GM12864 (cell line): ENCODE data around the gene ADCYAP1R1.

Experiments
- DNase-seq: peaks from one replicate; pipeline ENCODE4 v3.0.0-alpha.2; 2011; ENCODE audit warnings: low read depth
- H3K4me3 ChIP-seq: 2 replicates; pipeline ENCODE4 v1.5.1; 2011; ENCODE audit warnings: mild to moderate bottlenecking, low read depth, low read length, control low read depth
- TF ChIP-seq, protein P1 (sequence below): IDR thresholded peaks from 2 replicates; pipeline ENCODE4 v1.5.1; 2011; ENCODE audit warnings: low read depth, mild to moderate bottlenecking, moderate library complexity, low read length, control low read depth, inconsistent platforms; ENCODE audit errors: missing control alignments

Gene ADCYAP1R1

DNA sequence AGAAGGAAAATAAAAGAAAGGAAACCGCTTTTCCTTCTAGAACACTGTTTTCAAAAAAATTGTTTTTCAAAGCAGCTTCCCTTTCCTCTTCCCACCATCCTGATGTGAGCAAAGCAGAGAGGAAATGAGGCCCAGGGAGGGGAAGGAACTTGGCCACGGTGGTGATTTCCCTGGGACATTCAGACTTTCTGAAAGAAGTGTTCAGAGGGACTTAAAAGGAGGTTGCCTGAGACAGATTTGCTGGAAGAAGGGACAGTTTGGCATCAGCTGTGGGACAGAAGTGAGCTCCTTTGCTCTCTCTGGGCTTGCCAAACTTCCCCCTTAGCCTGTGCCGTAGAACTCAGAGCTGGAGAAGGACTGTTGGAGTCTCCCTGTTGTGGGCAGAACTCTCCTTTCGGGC, 30.3 kb downstream of the ADCYAP1R1 start:
- TF ChIP-seq, protein P1, sequence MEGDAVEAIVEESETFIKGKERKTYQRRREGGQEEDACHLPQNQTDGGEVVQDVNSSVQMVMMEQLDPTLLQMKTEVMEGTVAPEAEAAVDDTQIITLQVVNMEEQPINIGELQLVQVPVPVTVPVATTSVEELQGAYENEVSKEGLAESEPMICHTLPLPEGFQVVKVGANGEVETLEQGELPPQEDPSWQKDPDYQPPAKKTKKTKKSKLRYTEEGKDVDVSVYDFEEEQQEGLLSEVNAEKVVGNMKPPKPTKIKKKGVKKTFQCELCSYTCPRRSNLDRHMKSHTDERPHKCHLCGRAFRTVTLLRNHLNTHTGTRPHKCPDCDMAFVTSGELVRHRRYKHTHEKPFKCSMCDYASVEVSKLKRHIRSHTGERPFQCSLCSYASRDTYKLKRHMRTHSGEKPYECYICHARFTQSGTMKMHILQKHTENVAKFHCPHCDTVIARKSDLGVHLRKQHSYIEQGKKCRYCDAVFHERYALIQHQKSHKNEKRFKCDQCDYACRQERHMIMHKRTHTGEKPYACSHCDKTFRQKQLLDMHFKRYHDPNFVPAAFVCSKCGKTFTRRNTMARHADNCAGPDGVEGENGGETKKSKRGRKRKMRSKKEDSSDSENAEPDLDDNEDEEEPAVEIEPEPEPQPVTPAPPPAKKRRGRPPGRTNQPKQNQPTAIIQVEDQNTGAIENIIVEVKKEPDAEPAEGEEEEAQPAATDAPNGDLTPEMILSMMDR, result no peak
- no peak for DNase-seq
- no peak overlapping the region for H3K4me3 ChIP-seq

DNA sequence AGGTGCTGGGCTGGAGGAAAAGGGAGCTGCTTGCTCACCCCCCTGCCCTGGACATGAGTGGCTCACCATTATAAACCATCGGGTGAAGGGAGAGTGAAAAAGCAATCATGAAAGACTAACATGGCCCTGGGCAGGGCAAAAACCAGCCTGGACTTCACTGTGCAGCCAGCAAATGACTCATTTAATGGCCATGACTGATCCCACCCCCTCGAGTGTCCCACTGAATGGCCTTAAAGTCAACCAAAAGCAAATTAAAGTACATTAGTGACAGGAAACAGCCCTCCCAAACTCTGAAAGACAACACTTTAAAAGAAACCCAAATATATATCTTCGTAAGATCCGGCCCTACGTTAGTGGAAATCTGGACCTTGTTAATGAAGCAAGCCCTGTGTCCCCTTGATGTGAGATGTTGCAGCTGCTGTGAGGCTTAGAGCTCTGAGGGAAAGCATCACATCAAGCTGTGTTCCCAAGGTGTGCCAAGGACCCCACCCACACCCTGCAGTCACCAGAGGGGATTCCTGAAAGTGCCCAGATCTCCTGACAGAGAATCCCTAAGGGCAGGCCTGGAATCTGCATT, 31.2 kb downstream of the ADCYAP1R1 start:
- no peak for DNase-seq
- no peak overlapping the region for H3K4me3 ChIP-seq
- TF ChIP-seq, protein P1, result no peak

DNA sequence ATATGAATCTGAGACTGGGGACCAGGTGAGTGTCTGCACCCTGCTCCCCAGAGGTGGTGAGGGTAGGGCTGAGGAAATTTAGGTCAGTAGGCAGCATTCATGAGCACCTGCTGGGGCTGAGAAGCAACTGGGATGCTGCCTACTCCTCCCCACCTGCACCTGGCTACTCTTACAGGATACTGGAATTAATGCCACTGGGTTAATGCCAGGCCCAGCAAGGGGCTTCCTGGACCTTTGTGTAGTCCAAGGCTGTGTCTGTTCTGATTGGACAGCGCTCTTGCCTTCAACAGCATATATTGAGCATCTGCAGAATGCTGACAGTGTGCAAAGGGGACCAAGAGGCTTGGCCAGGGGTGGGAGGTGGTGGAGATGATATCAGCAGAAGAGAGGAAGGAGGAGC, 32.1 kb downstream of the ADCYAP1R1 start:
- no peak for DNase-seq
- TF ChIP-seq, protein P1, result no peak
- H3K4me3 ChIP-seq, result no peak overlapping the region

GRCh38 chr7:31087351-31087750, 35.2 kb downstream of the ADCYAP1R1 start:
- DNase-seq, result no peak
- TF ChIP-seq, protein P1, result no peak
- no peak overlapping the region for H3K4me3 ChIP-seq

DNA sequence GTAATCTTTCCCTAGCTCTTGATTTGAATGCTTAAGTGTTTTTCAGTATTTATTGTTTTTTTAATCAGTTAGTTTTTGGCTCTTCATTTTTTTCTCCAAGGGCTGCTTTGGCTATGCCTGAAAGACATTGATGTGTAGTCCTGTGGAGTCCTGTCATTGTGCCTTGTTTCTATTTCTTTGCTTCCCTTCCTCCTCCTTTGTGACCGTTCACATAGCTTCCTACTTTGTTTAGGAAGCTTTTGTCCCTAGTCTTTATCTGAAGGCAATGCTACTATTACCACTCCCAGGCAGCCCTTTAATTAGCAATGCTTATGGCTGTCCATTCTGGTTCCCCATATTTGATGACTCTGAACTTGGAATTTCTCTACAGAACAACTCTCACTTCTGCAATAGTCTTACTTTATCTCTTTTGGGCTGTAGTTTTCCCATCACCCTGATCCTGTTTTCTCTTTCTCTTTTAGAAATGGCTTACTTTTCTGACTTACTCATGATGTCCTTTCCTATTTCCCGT, 39.9 kb downstream of the ADCYAP1R1 start:
- TF ChIP-seq, protein P1, result no peak

DNA sequence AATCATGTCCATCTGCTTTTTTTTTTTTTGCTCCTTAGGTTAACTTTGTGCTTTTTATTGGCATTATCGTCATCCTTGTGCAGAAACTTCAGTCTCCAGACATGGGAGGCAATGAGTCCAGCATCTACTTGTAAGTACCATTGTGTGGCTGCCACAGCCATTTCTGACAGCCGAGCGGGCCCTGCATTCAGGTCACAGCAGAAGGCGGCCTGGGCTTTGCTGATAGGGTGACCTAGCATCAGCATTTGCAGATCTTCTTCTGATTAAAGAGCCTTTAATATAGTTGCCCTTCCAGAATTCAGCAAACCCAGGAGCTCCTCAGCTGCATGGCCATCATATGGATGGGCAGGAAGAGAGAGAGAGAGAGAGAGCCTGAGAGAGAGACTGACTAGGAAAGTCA, 40.5 kb downstream of the ADCYAP1R1 start:
- TF ChIP-seq, protein P1, result no peak
- no peak overlapping the region for H3K4me3 ChIP-seq
- no peak for DNase-seq

More for the DNA sequence above, 39.9 kb downstream of the ADCYAP1R1 start:
- no peak overlapping the region for H3K4me3 ChIP-seq
- DNase-seq, result no peak

DNA sequence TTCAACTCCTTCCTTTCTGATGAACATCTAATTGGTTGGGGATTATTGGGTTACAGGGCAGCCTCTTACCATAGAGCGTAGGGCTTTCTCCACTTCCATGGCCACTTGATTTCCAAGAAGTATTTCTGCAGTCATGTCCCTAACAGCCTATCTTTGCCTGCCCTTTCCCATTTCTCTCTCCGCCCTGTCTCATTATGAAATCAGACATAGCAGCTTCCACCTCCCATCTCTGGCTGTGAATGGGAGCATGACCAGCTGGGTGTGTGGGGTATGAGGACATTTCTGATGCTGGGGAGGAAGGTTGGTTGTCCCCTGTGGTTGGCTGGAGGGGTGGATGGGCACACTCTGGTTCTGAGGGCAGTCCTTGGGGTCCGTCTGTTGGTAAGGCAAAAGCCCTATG, 41.2 kb downstream of the ADCYAP1R1 start:
- H3K4me3 ChIP-seq, result no peak overlapping the region
- no peak for DNase-seq
- TF ChIP-seq, protein P1, result no peak
